K562 (cell line): ENCODE data around the gene ADAM10. TPM values are rescaled to one million over a fixed set of nuclear protein-coding genes. Genes with fewer than 3 reads are reported as not detected.
A peak's percentile ranks its signal among the peaks of the same experiment; 100 is the strongest.

Experiments
- ATAC-seq: fragments of 200-7000 bp; cut with Tn5 transposase; 3 replicates; pipeline ENCODE4 v1.9.1; 2020; ENCODE audit warnings: moderate library complexity
- BruUV-seq: library from RNA; stranded (reverse); fragments of 400-500 nt; replicated peaks from 2 replicates; lab custom pipeline; 2021; lab: Mats Ljungman, UMichigan
- CTCF ChIA-PET: fragments of 300-600 bp; formaldehyde crosslinking; extraction: SDS; loops from one replicate; lab custom pipeline; 2021; ENCODE audit warnings: low intra/inter-chr PET ratio; lab: Yijun Ruan, JAX
- POLR2A ChIA-PET: fragments of 300-600, 350-650 bp; sonication (Branson Sonifier 250); formaldehyde crosslinking; extraction: SDS; loops from one replicate; lab custom pipeline; 2021; ENCODE audit warnings: antibody characterized with exemption, inconsistent platforms; lab: Yijun Ruan, JAX
- DNase-seq, 4 experiments: peaks; one replicate each; pipeline versions ENCODE4 v3.0.0 to v3.0.0-alpha.2; 2011 to 2018; ENCODE audit warnings: low spot score in 3 of 4, mixed read lengths in 3 of 4; ENCODE audit errors: extremely low read depth in 1 of 4
- FAIRE-seq: peaks from 2 replicates; lab custom pipeline; 2011; peaks lifted over from hg19 to GRCh38; lab: Jason Lieb, UNC
- H2AFZ ChIP-seq: 2 replicates; pipeline ENCODE4 v1.6.0; 2011; ENCODE audit warnings: low read depth, low read length, control low read depth, inconsistent platforms
- H3K27ac ChIP-seq: fragments of 200-600 bp; 3 replicates; pipeline ENCODE4 v1.8.0; 2011; ENCODE audit warnings: low read depth, mild to moderate bottlenecking, control low read depth, inconsistent platforms, low read length, moderate library complexity, mixed read lengths; ENCODE audit errors: extremely low read depth
- H3K27me3 ChIP-seq, 2 experiments: fragments of 300-600 bp in 1 of 2; 2 replicates in 1 of 2; 3 replicates in 1 of 2; pipeline versions ENCODE4 v1.6.0 to v1.8.0; 2011; ENCODE audit warnings: inconsistent platforms in 2 of 2, low read length in 2 of 2, mild to moderate bottlenecking in 1 of 2, mixed read lengths in 1 of 2, moderate library complexity in 1 of 2; ENCODE audit not compliant: control insufficient read depth in 2 of 2, insufficient read depth in 2 of 2
- H3K36me3 ChIP-seq: fragments of 300-600 bp; 3 replicates; pipeline ENCODE4 v1.8.0; 2011; ENCODE audit warnings: mild to moderate bottlenecking, low read length, inconsistent platforms; ENCODE audit not compliant: control insufficient read depth, insufficient read depth
- H3K4me1 ChIP-seq, 2 experiments: fragments of 200-600 bp in 1 of 2; replicated peaks in 1 of 2; 2 replicates in 1 of 2; 3 replicates in 1 of 2; pipeline versions ENCODE4 v1.5.1 to v1.8.0; 2011; ENCODE audit warnings: inconsistent platforms in 2 of 2, low read length in 2 of 2, mild to moderate bottlenecking in 1 of 2, mixed read lengths in 1 of 2, moderate library complexity in 1 of 2; ENCODE audit not compliant: control insufficient read depth in 2 of 2, insufficient read depth in 2 of 2
- H3K4me2 ChIP-seq: 2 replicates; pipeline ENCODE4 v1.6.1; 2011; ENCODE audit warnings: low read length, control low read depth, inconsistent platforms, mixed read lengths; ENCODE audit not compliant: insufficient read depth
- H3K4me3 ChIP-seq: fragments of 200-600 bp; sonication (generic), shearing (Covaris generic); 2 replicates; pipeline ENCODE4 v1.5.1; 2016; ENCODE audit warnings: control low read depth, inconsistent platforms
- H3K79me2 ChIP-seq: fragments of 200-600 bp; 3 replicates; pipeline ENCODE4 v1.8.0; 2011; ENCODE audit warnings: low read length, inconsistent platforms; ENCODE audit not compliant: control insufficient read depth, insufficient read depth
- H3K9ac ChIP-seq, 2 experiments: 2 replicates each; pipeline versions ENCODE4 v1.6.0 to v1.6.1; 2011; ENCODE audit warnings: low read depth in 2 of 2, low read length in 2 of 2, control low read depth in 1 of 2, inconsistent platforms in 1 of 2, mild to moderate bottlenecking in 1 of 2, mixed read lengths in 1 of 2; ENCODE audit not compliant: insufficient read depth in 1 of 2
- H3K9me1 ChIP-seq: one replicate; pipeline ENCODE4 v1.6.0; 2011; ENCODE audit warnings: inconsistent platforms, mild to moderate bottlenecking, low read length, moderate library complexity; ENCODE audit not compliant: control insufficient read depth, insufficient read depth
- H3K9me3 ChIP-seq: replicated peaks from 2 replicates; pipeline ENCODE4 v1.5.1; 2011; ENCODE audit warnings: low read depth, low read length, inconsistent platforms; ENCODE audit not compliant: control insufficient read depth, insufficient read depth
- H4K20me1 ChIP-seq: replicated peaks from 2 replicates; pipeline ENCODE4 v1.6.1; 2011; ENCODE audit warnings: low read length, inconsistent platforms, mixed read lengths; ENCODE audit not compliant: control insufficient read depth, insufficient read depth
- ADNP ChIP-seq: fragments of 200-800 bp; sonication (Bioruptor generic); IDR thresholded peaks from 2 replicates; pipeline ENCODE4 v1.6.1; 2016; ENCODE audit warnings: missing genetic modification characterization, missing compliant biosample characterization
- CREB1 ChIP-seq, 2 experiments: sonication (generic) in 1 of 2; formaldehyde crosslinking in 1 of 2; IDR thresholded peaks; 2 replicates each; pipeline versions ENCODE4 v1.6.1 to v1.8.0; 2012 to 2022; ENCODE audit warnings: inconsistent platforms in 1 of 2, mild to moderate bottlenecking in 1 of 2, missing genetic modification reagents in 1 of 2, moderate library complexity in 1 of 2
- MECOM ChIP-seq: fragments of 250-450 bp; sonication (Bioruptor Pico); IDR thresholded peaks from 2 replicates; pipeline ENCODE4 v1.8.0; 2022; ENCODE audit warnings: inconsistent platforms
- RFX7 ChIP-seq: fragments of 250-450 bp; sonication (Bioruptor Pico); IDR thresholded peaks from 2 replicates; pipeline ENCODE4 v1.5.1; 2021; ENCODE audit warnings: mild to moderate bottlenecking
- TCF7 ChIP-seq: sonication (generic); IDR thresholded peaks from 2 replicates; pipeline ENCODE4 v1.6.1; 2016; ENCODE audit warnings: antibody characterized with exemption, borderline replicate concordance
- WGBS: fragments of 100-300 bp; shearing (Covaris generic); methylation state at CpG from one replicate; pipeline ENCODE4 v1.1.6; 2016; ENCODE audit warnings: low coverage, mixed read lengths; ENCODE audit not compliant: insufficient coverage; ENCODE audit errors: missing lambda C conversion rate; 5-methylcytosine and 5-hydroxymethylcytosine counted together
- in situ Hi-C: fragments of 300-500 bp; cut with MboI; formaldehyde crosslinking; loops from 4 replicates; pipeline ENCODE4 v1.15.0; 2018; ENCODE audit warnings: inconsistent platforms, mixed read lengths
- intact Hi-C: fragments of 100-400 bp; cut with micrococcal nuclease; formaldehyde crosslinking; loops from 2 replicates; pipeline ENCODE4 v1.14.2; 2022
- polyA plus RNA-seq, 8 experiments: library from polyadenylated mRNA; depleted of rRNA in 4 of 8; stranded (reverse) in 5 of 8; unstranded in 3 of 8; fragments of >200 nt; fragmentation: Nextera tagmentation in 2 of 8; fragmentation: Illumina TruSeq in 1 of 8; extraction: Ambion mirVana in 2 of 8; extraction: Trizol in 1 of 8; gene quantifications; 2 replicates each; pipeline versions ENCODE4 v1.2.1 to v1.2.3, GENCODE V29; 2011 to 2014; ENCODE audit warnings: inconsistent platforms in 1 of 8, missing spikeins in 1 of 8
- total RNA-seq, 7 experiments: library from RNA; depleted of rRNA in 6 of 7; stranded (reverse); fragments of >200 nt in 6 of 7; fragmentation: Illumina TruSeq in 2 of 7; extraction: Trizol in 2 of 7; gene quantifications; 2 replicates each; pipeline versions ENCODE4 v1.2.1 to v1.2.3, GENCODE V29; 2011 to 2021; ENCODE audit warnings: low replicate concordance in 1 of 7
- TF ChIP-seq, protein P1 (sequence below): sonication (generic); IDR thresholded peaks from 2 replicates; pipeline ENCODE4 v1.6.1; 2016
- TF ChIP-seq, protein P2 (sequence below): sonication (generic); formaldehyde crosslinking; IDR thresholded peaks from 2 replicates; pipeline ENCODE4 v1.8.1; 2023; ENCODE audit warnings: mild to moderate bottlenecking, missing genetic modification reagents

ADAM10 gene
- total and polyA plus RNA-seq, 9 of the 15 experiments (the other 6 are each of a cell fraction or from before 2014, with no cell fraction given), result 11.9 to 152 (median 57.3) TPM

GRCh38 chr15:58549013-58549784 is 200.3 kb downstream of the ADAM10 start (continued):
- TF ChIP-seq, protein P1, sequence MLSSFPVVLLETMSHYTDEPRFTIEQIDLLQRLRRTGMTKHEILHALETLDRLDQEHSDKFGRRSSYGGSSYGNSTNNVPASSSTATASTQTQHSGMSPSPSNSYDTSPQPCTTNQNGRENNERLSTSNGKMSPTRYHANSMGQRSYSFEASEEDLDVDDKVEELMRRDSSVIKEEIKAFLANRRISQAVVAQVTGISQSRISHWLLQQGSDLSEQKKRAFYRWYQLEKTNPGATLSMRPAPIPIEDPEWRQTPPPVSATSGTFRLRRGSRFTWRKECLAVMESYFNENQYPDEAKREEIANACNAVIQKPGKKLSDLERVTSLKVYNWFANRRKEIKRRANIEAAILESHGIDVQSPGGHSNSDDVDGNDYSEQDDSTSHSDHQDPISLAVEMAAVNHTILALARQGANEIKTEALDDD, result no peak
- TF ChIP-seq TCF7 (no peak), ADNP (tag) (no peak), MECOM (CRISPR knock-in tag) (no peak), RFX7 (CRISPR knock-in tag) (no peak)
- TF ChIP-seq, all 486 proteins: peak for 0

DNA sequence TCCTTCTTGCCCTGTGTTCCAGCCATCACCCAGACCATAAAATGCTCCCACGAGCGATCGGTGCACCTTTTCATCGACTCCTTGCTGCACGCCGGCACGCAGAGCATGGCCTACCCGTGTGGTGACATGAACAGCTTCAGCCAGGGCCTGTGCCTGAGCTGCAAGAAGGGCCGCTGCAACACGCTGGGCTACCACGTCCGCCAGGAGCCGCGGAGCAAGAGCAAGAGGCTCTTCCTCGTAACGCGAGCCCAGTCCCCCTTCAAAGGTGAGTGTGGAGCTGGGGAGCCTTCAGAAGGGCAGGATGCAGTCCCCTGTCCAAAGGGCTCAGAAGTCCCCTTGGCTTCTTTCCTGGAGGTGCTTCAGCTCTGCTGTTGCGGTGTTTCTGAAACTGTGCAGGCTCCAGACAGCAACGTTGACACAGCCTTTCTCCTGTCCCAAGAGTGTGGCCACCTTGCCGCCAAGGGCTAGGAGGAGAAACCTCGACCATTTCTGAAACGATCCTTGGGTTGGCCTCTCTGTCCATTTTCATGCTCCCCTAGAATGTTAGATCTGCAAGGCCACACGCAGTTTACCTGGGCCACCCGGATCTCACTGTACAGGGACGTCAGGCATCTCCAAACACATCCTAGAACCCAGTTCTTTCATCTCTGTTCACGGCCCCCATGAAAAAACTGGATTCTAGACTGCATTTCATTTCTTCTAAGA is 201.0 kb downstream of the ADAM10 start:
- ATAC-seq, result no peak
- Histone ChIP-seq H3K4me1 (peaks cover 51 to 56% of the 10 kb centered on the region in 2 experiments), H3K79me2 (no peaks in the 10 kb centered on the region), H3K9me3 (no peaks in the 10 kb centered on the region), H2AFZ (peak overlapping the region; percentile 46), H3K4me3 (no peak overlapping the region), H3K27ac (no peak overlapping the region), H3K36me3 (no peaks in the 10 kb centered on the region), H3K9ac (no peak overlapping the region), H4K20me1 (no peaks in the 10 kb centered on the region), H3K4me2 (no peak overlapping the region), H3K27me3 (no peaks in the 10 kb centered on the region), H3K9me1 (no peaks in the 10 kb centered on the region)
- WGBS, result 86% methylated on average over 25 of the region's 26 CpGs
- in situ Hi-C loops, result no loop called here
- no peak for FAIRE-seq
- intact Hi-C loops, result loop anchor here (5.0 kb wide), 1 partner anchor 199 kb away; the partner anchor contains the start of gene ADAM10
- ChIA-PET CTCF (no interaction called here), POLR2A (interaction anchor here (0.7 to 1.2 kb wide), 6 partner anchors 9 to 274 kb away, joined by 3 read pairs; no protein-coding TSS in a partner anchor)
- no peak for DNase-seq
- TF ChIP-seq, protein P2, sequence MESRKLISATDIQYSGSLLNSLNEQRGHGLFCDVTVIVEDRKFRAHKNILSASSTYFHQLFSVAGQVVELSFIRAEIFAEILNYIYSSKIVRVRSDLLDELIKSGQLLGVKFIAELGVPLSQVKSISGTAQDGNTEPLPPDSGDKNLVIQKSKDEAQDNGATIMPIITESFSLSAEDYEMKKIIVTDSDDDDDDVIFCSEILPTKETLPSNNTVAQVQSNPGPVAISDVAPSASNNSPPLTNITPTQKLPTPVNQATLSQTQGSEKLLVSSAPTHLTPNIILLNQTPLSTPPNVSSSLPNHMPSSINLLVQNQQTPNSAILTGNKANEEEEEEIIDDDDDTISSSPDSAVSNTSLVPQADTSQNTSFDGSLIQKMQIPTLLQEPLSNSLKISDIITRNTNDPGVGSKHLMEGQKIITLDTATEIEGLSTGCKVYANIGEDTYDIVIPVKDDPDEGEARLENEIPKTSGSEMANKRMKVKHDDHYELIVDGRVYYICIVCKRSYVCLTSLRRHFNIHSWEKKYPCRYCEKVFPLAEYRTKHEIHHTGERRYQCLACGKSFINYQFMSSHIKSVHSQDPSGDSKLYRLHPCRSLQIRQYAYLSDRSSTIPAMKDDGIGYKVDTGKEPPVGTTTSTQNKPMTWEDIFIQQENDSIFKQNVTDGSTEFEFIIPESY (CRISPR knock-in tag), result peak; percentile 87
- no peak for TF ChIP-seq CREB1 (IDR thresholded peaks at IDR 0.05)
- no peak for TF ChIP-seq CREB1 (CRISPR knock-in tag; IDR thresholded peaks at IDR 0.05)
- BruUV-seq, result no TSS peak
